NCI-H2227 (cell line): ENCODE measurements around the gene TP53TG3C.
"Not testable (repeated sequence)": the region's sequence is repeated elsewhere in the genome, so short reads cannot be mapped to it uniquely, and the experiment has no call there.

Source experiments
- DNase-seq: peaks from one replicate; lab custom pipeline; 2025; ENCODE audit not compliant: unreplicated experiment; lab: John Stamatoyannopoulos, UW

Gene TP53TG3C

GRCh38 chr16:33193926-33194325 is at the start of gene TP53TG3C:
Gene TP53TG3C, plus strand, starts transcription at chr16:33194226. Its CDS starts 68 bp downstream, at chr16:33194294.
- not testable (repeated sequence) for DNase-seq
